Ishikawa (cell line): ENCODE data around the gene TUFM.

Experiments
- CREB1 ChIP-seq: IDR thresholded peaks from 2 replicates; pipeline ENCODE4 v1.6.1; 2012; ENCODE audit warnings: low read depth
- EGR1 ChIP-seq: IDR thresholded peaks from 2 replicates; pipeline ENCODE4 v1.6.1; 2012
- EP300 ChIP-seq: IDR thresholded peaks from 2 replicates; pipeline ENCODE4 v1.6.1; 2012; ENCODE audit warnings: borderline replicate concordance
- FOXM1 ChIP-seq: IDR thresholded peaks from 2 replicates; pipeline ENCODE4 v1.6.1; 2012; ENCODE audit warnings: low read depth, borderline replicate concordance
- MAX ChIP-seq: IDR thresholded peaks from 2 replicates; pipeline ENCODE4 v1.6.1; 2012
- RAD21 ChIP-seq: IDR thresholded peaks from 2 replicates; pipeline ENCODE4 v1.6.1; 2012; ENCODE audit warnings: low read depth
- REST ChIP-seq: IDR thresholded peaks from 2 replicates; pipeline ENCODE4 v1.6.1; 2012; ENCODE audit warnings: low read depth, mild to moderate bottlenecking
- TAF1 ChIP-seq: IDR thresholded peaks from 2 replicates; pipeline ENCODE4 v1.6.1; 2012; ENCODE audit warnings: low read depth, mild to moderate bottlenecking
- TEAD4 ChIP-seq: IDR thresholded peaks from 2 replicates; pipeline ENCODE4 v1.6.1; 2012
- USF1 ChIP-seq: IDR thresholded peaks from 2 replicates; pipeline ENCODE4 v1.6.1; 2012
- YY1 ChIP-seq: IDR thresholded peaks from 2 replicates; pipeline ENCODE4 v1.6.1; 2012; ENCODE audit warnings: low read depth

GRCh38 chr16:28829747-28830146 lies 16.4 kb downstream of the TUFM start:
- TF ChIP-seq TEAD4 (no peak), FOXM1 (no peak), YY1 (no peak), CREB1 (no peak), TAF1 (no peak), USF1 (no peak), EP300 (no peak), RAD21 (no peak), MAX (no peak), EGR1 (no peak), REST (no peak)
